HG02759 (cell line): ENCODE results near the gene TFEB.

ENCODE experiments used
- ATAC-seq: cut with Tn5 transposase; IDR thresholded peaks from one replicate; pipeline ENCODE4 v1.9.1; 2021; ENCODE audit warnings: mild to moderate bottlenecking, moderate library complexity; ENCODE audit not compliant: unreplicated experiment

TFEB gene

GRCh38 chr6:41707565-41708200 lies 27.7 kb downstream of the TFEB start:
- ATAC-seq = no peak

DNA sequence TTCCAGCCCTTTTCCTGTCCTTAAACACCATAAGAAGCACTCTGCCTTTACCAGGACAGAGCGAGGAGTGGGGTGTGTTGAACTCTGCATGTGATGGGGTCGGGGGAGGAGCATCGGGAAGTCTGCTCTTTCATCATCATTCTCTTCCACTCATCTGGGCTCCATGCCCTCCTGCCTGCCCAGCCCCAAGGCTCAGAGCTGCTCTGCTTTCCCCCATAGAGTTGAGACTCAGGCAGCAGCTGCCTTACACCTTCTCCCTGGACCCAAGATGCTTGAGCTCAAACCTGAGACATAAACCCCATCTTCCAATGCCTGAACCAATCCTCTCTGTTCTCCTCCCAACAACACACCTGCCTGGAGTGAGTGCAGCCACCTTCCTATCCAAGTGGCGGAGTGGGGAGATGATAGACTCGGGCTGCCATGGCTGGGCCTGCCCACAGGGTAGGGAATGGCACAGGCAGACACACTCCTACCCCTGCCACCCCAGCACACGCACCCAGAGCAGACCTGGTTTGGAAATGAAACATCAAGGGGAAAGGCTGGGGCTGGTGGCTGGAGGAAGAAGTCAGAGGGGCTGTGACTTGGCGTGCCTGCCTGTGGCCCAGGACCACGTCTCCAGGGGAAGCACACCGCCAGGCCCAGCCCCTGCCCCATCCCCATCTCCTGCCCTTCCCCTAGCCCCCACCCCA lies 28.4 kb downstream of the TFEB start:
- ATAC-seq = no peak

GRCh38 chr6:41705996-41706835 lies 29.2 kb downstream of the TFEB start:
- ATAC-seq = peak; percentile 78

- no peak for ATAC-seq
Measured at GRCh38 chr6:41705311-41705995, 30.0 kb downstream of the TFEB start.

DNA sequence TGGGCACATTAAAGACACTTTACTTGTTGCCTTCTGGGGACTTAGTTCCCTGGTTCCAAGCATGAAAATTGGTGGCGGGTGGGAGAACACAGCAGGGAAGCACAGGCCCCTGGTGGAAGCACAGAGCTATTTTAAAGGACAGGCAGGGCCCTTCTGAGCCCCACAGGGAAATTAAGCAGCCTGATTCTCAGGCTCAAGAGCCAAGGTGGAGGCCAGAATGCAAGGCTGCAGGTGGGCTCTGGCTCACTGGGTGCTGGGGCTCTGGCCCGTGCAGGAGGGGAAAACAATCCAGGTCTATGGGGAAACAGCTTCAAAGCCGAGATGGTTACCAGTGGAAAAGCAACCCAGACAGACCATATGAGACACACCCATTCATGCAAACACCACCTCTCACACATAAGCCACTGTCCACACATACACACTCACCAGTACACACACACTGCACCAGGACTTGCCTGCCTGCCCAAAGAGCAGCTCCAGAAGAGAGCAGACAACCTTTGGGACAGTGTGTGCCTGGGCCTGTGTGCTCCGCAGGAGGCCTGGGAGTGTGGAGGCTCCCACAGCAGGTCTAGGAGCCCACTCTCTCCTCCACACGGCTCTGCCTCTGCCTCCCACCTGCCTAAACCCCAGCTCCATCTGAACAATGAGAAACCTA lies 30.6 kb downstream of the TFEB start:
- ATAC-seq = no peak

DNA sequence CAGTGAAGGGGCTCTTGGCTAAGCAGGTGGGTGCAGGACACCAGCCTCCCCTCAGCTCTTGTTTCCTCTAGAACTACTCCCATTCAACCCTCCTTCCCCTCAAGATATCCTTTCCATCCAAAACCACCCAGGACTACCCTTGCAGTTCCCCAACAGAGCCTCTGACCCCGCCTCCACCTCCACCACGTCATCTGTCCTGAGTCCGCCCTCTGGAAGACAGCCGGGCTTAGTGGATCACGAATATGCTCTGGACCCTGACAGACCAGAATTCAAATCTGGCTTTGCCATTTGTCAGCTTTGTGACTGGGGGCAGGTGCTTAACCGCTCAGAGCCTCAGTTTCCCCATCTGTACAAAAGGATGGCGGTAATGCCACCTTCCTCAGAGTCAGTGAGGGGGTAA lies 31.4 kb downstream of the TFEB start:
- no peak for ATAC-seq

- ATAC-seq = no peak
Measured at GRCh38 chr6:41702771-41703494, 32.5 kb downstream of the TFEB start.

GRCh38 chr6:41702089-41702745 lies 33.2 kb downstream of the TFEB start:
- no peak for ATAC-seq

- ATAC-seq = no peak
Measured at GRCh38 chr6:41700463-41701347, 34.7 kb downstream of the TFEB start.

- ATAC-seq = no peak
Measured at GRCh38 chr6:41699063-41699462, 36.3 kb downstream of the TFEB start.

GRCh38 chr6:41697861-41698781 lies 37.3 kb downstream of the TFEB start:
- no peak for ATAC-seq

GRCh38 chr6:41696788-41697187 lies 38.6 kb downstream of the TFEB start:
- ATAC-seq = no peak

- ATAC-seq = no peak
Measured at GRCh38 chr6:41695825-41696224, 39.6 kb downstream of the TFEB start.

DNA sequence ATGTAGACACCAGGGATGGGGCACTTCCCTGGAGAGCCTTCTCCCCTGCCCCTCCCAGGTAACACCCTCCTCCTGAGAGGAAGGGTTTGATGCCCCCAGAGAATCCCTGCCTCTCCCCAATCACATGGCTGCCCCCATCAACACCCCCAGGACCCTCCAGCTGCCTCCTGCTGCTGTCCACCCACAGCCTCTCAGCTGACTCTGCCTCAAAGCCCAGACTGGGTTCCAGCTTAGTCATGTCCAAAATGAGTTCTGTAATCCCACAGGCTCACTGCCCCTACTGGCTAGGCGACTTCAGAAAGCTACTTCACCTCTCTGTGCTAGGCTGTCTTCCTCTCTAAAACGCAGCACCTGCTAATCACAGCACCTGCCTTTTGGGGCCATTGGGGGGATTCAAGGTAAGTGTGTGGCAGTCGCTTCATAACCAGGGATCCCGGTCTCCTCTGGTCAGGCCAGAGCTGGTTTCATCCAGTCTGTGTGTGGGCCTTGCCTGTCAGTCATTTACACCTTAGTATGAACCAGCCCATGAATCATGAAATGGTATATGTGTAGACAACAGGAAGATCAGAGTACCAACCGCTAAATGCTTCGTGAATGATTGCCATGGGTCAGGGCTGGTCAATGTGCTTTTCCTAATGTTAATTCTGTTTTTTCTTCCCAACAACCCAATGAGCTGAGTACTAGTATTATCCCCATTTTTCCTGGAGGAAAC lies 40.4 kb downstream of the TFEB start:
- ATAC-seq = no peak

DNA sequence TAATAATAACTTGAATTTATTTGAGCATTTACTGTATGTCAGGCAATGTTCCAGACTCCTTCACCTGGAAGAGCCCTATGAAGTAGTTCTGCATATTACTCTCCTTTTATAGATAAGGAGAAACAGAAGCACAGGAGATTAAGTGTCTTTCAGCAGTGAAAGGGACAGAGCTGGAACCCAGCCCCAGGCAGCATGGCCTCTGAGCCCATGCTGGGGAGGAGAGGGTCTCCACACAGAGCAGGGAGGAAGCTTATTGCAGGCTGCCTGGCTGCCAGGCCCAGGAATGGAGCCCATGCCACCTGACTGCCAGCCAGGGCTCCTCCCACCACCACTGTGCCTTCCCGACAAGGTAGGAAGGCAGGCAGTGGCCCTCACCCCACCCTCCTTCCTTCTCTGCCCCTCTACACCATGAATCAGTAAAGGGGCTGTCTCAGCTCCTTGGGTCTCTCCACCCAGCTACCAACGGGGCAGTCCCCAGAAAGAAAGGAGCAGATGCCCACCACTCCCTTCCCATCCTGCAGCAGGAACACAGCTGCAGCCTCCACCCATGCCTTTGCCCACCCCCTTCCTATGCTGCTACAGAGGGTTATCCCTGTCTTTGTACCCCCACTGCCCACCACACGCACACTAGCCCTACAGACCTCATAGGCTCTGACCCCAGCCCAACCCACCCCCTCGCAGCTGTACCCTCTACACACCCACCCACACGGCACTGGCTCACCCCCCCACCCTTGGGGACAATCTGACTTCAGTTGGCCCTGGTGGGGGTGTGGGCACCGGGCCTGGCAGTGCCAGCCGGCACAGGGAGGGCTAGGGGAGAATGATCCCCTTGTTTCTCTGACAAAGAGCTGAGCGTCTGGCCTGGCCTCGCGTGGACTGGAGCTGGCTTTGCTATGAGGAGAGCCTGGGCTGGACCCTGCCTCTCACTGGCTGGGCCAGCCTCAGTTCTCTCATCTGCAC lies 41.8 kb downstream of the TFEB start:
- ATAC-seq = no peak

DNA sequence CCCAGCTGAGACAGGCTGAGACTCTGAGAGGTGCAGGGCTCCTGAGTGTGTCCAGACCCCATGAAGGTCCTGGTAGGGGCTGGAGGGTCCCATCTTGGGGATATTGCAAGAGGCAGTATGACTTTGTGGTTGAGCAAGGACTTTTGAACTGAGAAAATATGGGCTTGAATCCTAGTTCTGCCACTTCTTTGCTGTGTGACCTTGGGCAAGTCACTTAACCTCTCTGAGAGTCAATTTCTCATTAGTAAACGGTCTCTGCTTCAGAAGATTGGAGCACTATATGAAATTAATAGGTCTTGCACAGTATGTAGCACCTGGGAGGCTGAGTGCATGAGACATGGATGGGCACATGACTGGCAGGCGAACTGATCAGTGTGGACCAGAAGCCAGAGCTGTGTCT lies 42.7 kb downstream of the TFEB start:
- ATAC-seq = no peak
